Measurements from ENCODE around the gene SWAP70. TPM values are rescaled to one million over a fixed set of nuclear protein-coding genes. Genes with fewer than 3 reads are reported as not detected.

The SWAP70 gene
- total and polyA plus RNA-seq, 9 of the 15 experiments (the other 6 are each of a cell fraction or from before 2014, with no cell fraction given): 1.7 to 4.9 (median 3.9) TPM

- no peak for TF ChIP-seq ZNF23 (CRISPR knock-in tag; IDR thresholded peaks at IDR 0.05)
- TF ChIP-seq RUNX1 (IDR thresholded peaks at IDR 0.05; ENCODE audit: low read depth): no peak
- no peak for TF ChIP-seq GTF2F1 (IDR thresholded peaks at IDR 0.05; ENCODE audit: low read depth, low read length)
- TF ChIP-seq ZKSCAN8 (CRISPR knock-in tag; IDR thresholded peaks at IDR 0.05): no peak
Measured at GRCh38 chr11:9756461-9756860, 92.6 kb downstream of the SWAP70 start (continued).

DNA sequence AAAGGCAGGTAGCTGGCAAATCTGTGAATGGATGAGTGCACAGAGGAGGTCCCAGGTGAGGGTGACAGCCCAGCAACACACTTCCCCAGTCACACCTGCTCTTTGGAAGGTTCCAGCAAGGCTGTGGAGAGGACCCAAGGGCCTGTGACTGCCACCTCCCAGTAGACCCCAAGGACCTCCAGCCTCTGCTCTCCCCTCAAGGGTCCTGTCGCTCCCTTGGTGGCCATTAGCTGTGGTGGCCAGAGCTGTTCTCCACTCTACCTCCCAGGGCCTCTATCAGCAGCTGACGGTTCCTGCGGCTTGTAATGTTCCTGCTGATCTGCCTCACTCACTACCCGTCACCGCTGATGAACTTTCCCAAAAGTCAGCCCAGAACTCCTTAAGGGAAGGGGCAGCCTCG is 93.0 kb downstream of the SWAP70 start:
- Histone ChIP-seq H3K4me2 (ENCODE audit: insufficient read depth, low read length) (no peak overlapping the region), H3K9me1 (ENCODE audit: control insufficient read depth, insufficient read depth, low read length) (peaks cover 7% of the 10 kb centered on the region), H3K9me3 (replicated peaks; ENCODE audit: control insufficient read depth, insufficient read depth, low read depth, low read length) (no peaks in the 10 kb centered on the region), H2AFZ (ENCODE audit: low read depth, low read length) (peak overlapping the region; percentile 13; the same call in 1 of the 2 replicates), H3K79me2 (ENCODE audit: control insufficient read depth, insufficient read depth, low read length) (no peaks in the 10 kb centered on the region), H3K4me3 (no peak overlapping the region), H3K9ac (ENCODE audit: insufficient read depth in 1 of 2, low read depth in 2 of 2, low read length in 2 of 2) (no peak overlapping the region), H4K20me1 (replicated peaks; ENCODE audit: control insufficient read depth, insufficient read depth, low read length) (no peaks in the 10 kb centered on the region; the same call in 1 of the 2 replicates), H3K36me3 (ENCODE audit: control insufficient read depth, insufficient read depth, low read length) (no peaks in the 10 kb centered on the region), H3K4me1 (replicated peaks in 1 of 2; ENCODE audit: control insufficient read depth in 2 of 2, insufficient read depth in 2 of 2, low read length in 2 of 2) (peaks cover 22 to 27% of the 10 kb centered on the region in 2 experiments), H3K27me3 (ENCODE audit: control insufficient read depth in 2 of 2, insufficient read depth in 2 of 2, low read length in 2 of 2) (no peaks in the 10 kb centered on the region; a peak in 1 of 5 replicates), H3K27ac (ENCODE audit: extremely low read depth, low read depth, low read length) (no peak overlapping the region)
- DNase-seq (ENCODE audit: extremely low read depth in 1 of 4, low spot score in 3 of 4): no peak
- no peak for ATAC-seq
- no TSS peak for BruUV-seq (replicated peaks)
- in situ Hi-C loops (cut with MboI) (no loop called here), intact Hi-C loops (cut with micrococcal nuclease) (loop anchor here (5.0 to 10.0 kb wide), 3 partner anchors 448 to 610 kb away; partner anchors contain the start of gene ADM)
- CTCF ChIA-PET (ENCODE audit: low intra/inter-chr PET ratio): interaction anchor here (0.6 to 3.1 kb wide), 3 partner anchors 143 to 216 kb away, joined by 5 to 33 read pairs (median 8); no protein-coding TSS in a partner anchor
- POLR2A ChIA-PET: interaction anchor here (0.6 kb wide), 3 partner anchors 36 to 173 kb away, joined by 3 read pairs; no protein-coding TSS in a partner anchor
- FAIRE-seq: no peak
- TF ChIP-seq ZNF57 (CRISPR knock-in tag; IDR thresholded peaks at IDR 0.05) (no peak), HNRNPUL1 (IDR thresholded peaks at IDR 0.05; ENCODE audit: low read length) (no peak), OTX1 (CRISPR knock-in tag; IDR thresholded peaks at IDR 0.05) (no peak), POLR3A (IDR thresholded peaks at IDR 0.05; ENCODE audit: borderline replicate concordance, extremely low read depth, insufficient read depth, insufficient read length) (no peak), RAD21 (CRISPR knock-in tag; conservative IDR thresholded peaks at IDR 0.05 in 1 of 2, IDR thresholded peaks at IDR 0.05 in 1 of 2) (no peak), ZNF644 (tag; IDR thresholded peaks at IDR 0.05; ENCODE audit: low read depth) (no peak), CAMTA2 (CRISPR knock-in tag; conservative IDR thresholded peaks at IDR 0.05) (no peak), NFATC3 (IDR thresholded peaks at IDR 0.05) (no peak), NCOA6 (IDR thresholded peaks at IDR 0.05) (no peak), ZNF165 (CRISPR knock-in tag; IDR thresholded peaks at IDR 0.05; ENCODE audit: borderline replicate concordance) (no peak), POLR2AphosphoS2 (IDR thresholded peaks at IDR 0.05; ENCODE audit: low read length) (no peak), ZNF316 (IDR thresholded peaks at IDR 0.05) (no peak), NFYB (IDR thresholded peaks at IDR 0.05; ENCODE audit: extremely low read depth, insufficient read length) (no peak), TCF15 (CRISPR knock-in tag; IDR thresholded peaks at IDR 0.05) (no peak)
- TF ChIP-seq, protein P1, sequence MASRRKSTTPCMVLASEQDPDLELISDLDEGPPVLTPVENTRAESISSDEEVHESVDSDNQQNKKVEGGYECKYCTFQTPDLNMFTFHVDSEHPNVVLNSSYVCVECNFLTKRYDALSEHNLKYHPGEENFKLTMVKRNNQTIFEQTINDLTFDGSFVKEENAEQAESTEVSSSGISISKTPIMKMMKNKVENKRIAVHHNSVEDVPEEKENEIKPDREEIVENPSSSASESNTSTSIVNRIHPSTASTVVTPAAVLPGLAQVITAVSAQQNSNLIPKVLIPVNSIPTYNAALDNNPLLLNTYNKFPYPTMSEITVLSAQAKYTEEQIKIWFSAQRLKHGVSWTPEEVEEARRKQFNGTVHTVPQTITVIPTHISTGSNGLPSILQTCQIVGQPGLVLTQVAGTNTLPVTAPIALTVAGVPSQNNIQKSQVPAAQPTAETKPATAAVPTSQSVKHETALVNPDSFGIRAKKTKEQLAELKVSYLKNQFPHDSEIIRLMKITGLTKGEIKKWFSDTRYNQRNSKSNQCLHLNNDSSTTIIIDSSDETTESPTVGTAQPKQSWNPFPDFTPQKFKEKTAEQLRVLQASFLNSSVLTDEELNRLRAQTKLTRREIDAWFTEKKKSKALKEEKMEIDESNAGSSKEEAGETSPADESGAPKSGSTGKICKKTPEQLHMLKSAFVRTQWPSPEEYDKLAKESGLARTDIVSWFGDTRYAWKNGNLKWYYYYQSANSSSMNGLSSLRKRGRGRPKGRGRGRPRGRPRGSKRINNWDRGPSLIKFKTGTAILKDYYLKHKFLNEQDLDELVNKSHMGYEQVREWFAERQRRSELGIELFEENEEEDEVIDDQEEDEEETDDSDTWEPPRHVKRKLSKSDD (conservative IDR thresholded peaks at IDR 0.05; ENCODE audit: low read length): no peak
- 83% methylated on average over 6 of the region's 6 CpGs for WGBS (ENCODE audit: insufficient coverage, low coverage, missing lambda C conversion rate)

Data from K562 (cell line).